GM18502 (cell line): Measurements from ENCODE around the gene DGKI.
A peak's percentile ranks its signal among the peaks of the same experiment; 100 is the strongest.

Source experiments
- ATAC-seq: cut with Tn5 transposase; IDR thresholded peaks from one replicate; pipeline ENCODE4 v1.9.1; 2021; ENCODE audit warnings: mild to moderate bottlenecking; ENCODE audit not compliant: unreplicated experiment, poor library complexity

The DGKI gene

GRCh38 chr7:137628216-137628615 lies 218.6 kb downstream of the DGKI start:
- no peak for ATAC-seq

- ATAC-seq, result peak; percentile 92
Measured at GRCh38 chr7:137626469-137627067, 220.2 kb downstream of the DGKI start.

- no peak for ATAC-seq
Measured at GRCh38 chr7:137625197-137625596, 221.6 kb downstream of the DGKI start.

GRCh38 chr7:137619181-137619580 lies 227.6 kb downstream of the DGKI start:
- ATAC-seq, result no peak

- no peak for ATAC-seq
Measured at GRCh38 chr7:137618748-137619147, 228.0 kb downstream of the DGKI start.

GRCh38 chr7:137613006-137613525 lies 233.7 kb downstream of the DGKI start:
- no peak for ATAC-seq

- no peak for ATAC-seq
Measured at GRCh38 chr7:137611606-137612005, 235.2 kb downstream of the DGKI start.

GRCh38 chr7:137609500-137609899 lies 237.3 kb downstream of the DGKI start:
- ATAC-seq, result no peak

GRCh38 chr7:137606061-137606674 lies 240.6 kb downstream of the DGKI start:
- peak; percentile 52 for ATAC-seq

- no peak for ATAC-seq
Measured at GRCh38 chr7:137603043-137603442, 243.7 kb downstream of the DGKI start.

- no peak for ATAC-seq
Measured at GRCh38 chr7:137601642-137602041, 245.1 kb downstream of the DGKI start.

GRCh38 chr7:137597856-137598255 lies 248.9 kb downstream of the DGKI start:
- ATAC-seq, result no peak

GRCh38 chr7:137593115-137593711 lies 253.6 kb downstream of the DGKI start:
- no peak for ATAC-seq

- ATAC-seq, result peak; percentile 82
Measured at GRCh38 chr7:137592232-137592896, 254.4 kb downstream of the DGKI start.

GRCh38 chr7:137591421-137591837 lies 255.3 kb downstream of the DGKI start:
- no peak for ATAC-seq

- no peak for ATAC-seq
Measured at GRCh38 chr7:137590756-137591305, 255.9 kb downstream of the DGKI start.

GRCh38 chr7:137590071-137590755 lies 256.6 kb downstream of the DGKI start:
- ATAC-seq, result no peak

- ATAC-seq, result no peak
Measured at GRCh38 chr7:137587326-137587725, 259.4 kb downstream of the DGKI start.

- no peak for ATAC-seq
Measured at GRCh38 chr7:137585591-137585990, 261.2 kb downstream of the DGKI start.

- ATAC-seq, result no peak
Measured at GRCh38 chr7:137583172-137583571, 263.6 kb downstream of the DGKI start.
